Uterus (tissue), 2 donors: ENCODE results near the gene L1TD1.

Source experiments
- CTCF ChIP-seq, 4 experiments: fragments of 200-600 bp in 2 of 4; fragments of 450-650 bp in 2 of 4; sonication (generic) in 2 of 4; IDR thresholded peaks; one replicate each; pipeline ENCODE4 v1.5.1; 2016 to 2019; ENCODE audit warnings: antibody characterized with exemption in 4 of 4, mild to moderate bottlenecking in 2 of 4, moderate library complexity in 1 of 4
- POLR2A ChIP-seq, 2 donors: fragments of 450-650 bp; IDR thresholded peaks; one replicate each; pipeline ENCODE4 v1.6.1; 2016; ENCODE audit warnings: antibody characterized with exemption in 2 of 2, mild to moderate bottlenecking in 1 of 2, moderate library complexity in 1 of 2

GRCh38 chr1:62222321-62222720 lies 27.7 kb downstream of the L1TD1 start:
- no peak for TF ChIP-seq CTCF (IDR thresholded peaks at IDR 0.05)
- no peak for TF ChIP-seq POLR2A (IDR thresholded peaks at IDR 0.05)
